ENCODE results near the gene APC. TPM values are rescaled to one million over a fixed set of nuclear protein-coding genes. Genes with fewer than 3 reads are reported as not detected.

The APC gene
- total and polyA plus RNA-seq, 2 of the 13 experiments (the other 11 are each of a cell fraction or from before 2014, with no cell fraction given): 6.1 to 19.0 TPM

DNA sequence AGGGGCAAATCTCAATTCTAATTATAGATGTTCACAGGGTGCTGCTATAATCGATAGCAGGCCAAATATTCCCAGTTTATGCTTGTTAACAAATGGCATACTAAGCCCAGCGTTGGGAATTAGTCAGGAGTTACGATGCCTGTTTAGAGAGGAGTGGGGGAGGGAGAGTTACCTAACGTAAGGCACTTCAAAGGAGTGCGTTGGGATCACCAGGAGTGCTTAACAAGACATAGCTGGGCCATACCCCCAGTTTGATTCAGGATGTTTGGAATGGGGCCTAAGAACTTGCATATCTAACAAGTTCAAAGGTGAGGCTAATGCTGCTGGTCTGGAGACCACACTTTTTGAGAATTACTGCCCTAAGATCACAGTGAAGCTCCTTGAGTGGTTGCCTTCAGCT is 108.9 kb downstream of the APC start:
- Histone ChIP-seq H3K4me1 (ENCODE audit: insufficient read depth, low read length) (peaks cover 16% of the 10 kb centered on the region), H3K36me3 (replicated peaks in 1 of 2; ENCODE audit: control insufficient read depth in 1 of 2, insufficient read depth in 2 of 2, low read length in 2 of 2) (no peaks in the 10 kb centered on the region), H3K4me3 (replicated peaks in 1 of 3; ENCODE audit: insufficient read depth in 1 of 3, low read depth in 2 of 3, low read length in 3 of 3) (no peak overlapping the region), H3K27me3 (ENCODE audit: control insufficient read depth in 1 of 2, insufficient read depth in 2 of 2, low read length in 2 of 2) (no peaks in the 10 kb centered on the region), H4K20me1 (ENCODE audit: insufficient read depth, low read length) (no peaks in the 10 kb centered on the region), H3K9ac (ENCODE audit: insufficient read depth, low read depth, low read length) (no peak overlapping the region), H3K4me2 (ENCODE audit: low read depth, low read length) (no peak overlapping the region), H3K79me2 (ENCODE audit: insufficient read depth, low read length) (no peaks in the 10 kb centered on the region), H2AFZ (ENCODE audit: low read length) (no peak overlapping the region), H3K27ac (ENCODE audit: extremely low read length, insufficient read depth, low read length) (no peak overlapping the region), H3K9me3 (ENCODE audit: low read length) (no peaks in the 10 kb centered on the region)
- FAIRE-seq (no peak), DNase-seq (ENCODE audit: low spot score) (no peak), ATAC-seq (no peak)
- TF ChIP-seq ISL2 (CRISPR knock-in tag; IDR thresholded peaks at IDR 0.05) (no peak), ZNF597 (CRISPR knock-in tag; IDR thresholded peaks at IDR 0.05) (no peak), ZNF264 (CRISPR knock-in tag; IDR thresholded peaks at IDR 0.05) (no peak), SRSF1 (optimal IDR thresholded peaks at IDR 0.05; ENCODE audit: low read depth, low read length) (no peak), ZNF720 (CRISPR knock-in tag; IDR thresholded peaks at IDR 0.05) (no peak), RARG (CRISPR knock-in tag; IDR thresholded peaks at IDR 0.05; ENCODE audit: low read depth) (no peak), CBX2 (IDR thresholded peaks at IDR 0.05; ENCODE audit: low read depth, low read length) (no peak), CBX2 (CRISPR knock-in tag; IDR thresholded peaks at IDR 0.05; ENCODE audit: low read depth) (no peak), BRD4 (CRISPR knock-in tag; IDR thresholded peaks at IDR 0.05) (no peak), HES4 (CRISPR knock-in tag; IDR thresholded peaks at IDR 0.05; ENCODE audit: borderline replicate concordance) (no peak), ZNF850 (CRISPR knock-in tag; conservative IDR thresholded peaks at IDR 0.05) (no peak), NR2F6 (IDR thresholded peaks at IDR 0.05) (no peak), NR2F6 (CRISPR knock-in tag; IDR thresholded peaks at IDR 0.05) (no peak), ZNF496 (CRISPR knock-in tag; IDR thresholded peaks at IDR 0.05; ENCODE audit: insufficient replicate concordance) (no peak)
- TF ChIP-seq, protein P1, sequence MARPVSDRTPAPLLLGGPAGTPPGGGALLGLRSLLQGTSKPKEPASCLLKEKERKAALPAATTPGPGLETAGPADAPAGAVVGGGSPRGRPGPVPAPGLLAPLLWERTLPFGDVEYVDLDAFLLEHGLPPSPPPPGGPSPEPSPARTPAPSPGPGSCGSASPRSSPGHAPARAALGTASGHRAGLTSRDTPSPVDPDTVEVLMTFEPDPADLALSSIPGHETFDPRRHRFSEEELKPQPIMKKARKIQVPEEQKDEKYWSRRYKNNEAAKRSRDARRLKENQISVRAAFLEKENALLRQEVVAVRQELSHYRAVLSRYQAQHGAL (CRISPR knock-in tag; IDR thresholded peaks at IDR 0.05; ENCODE audit: not compliant biosample characterization): no peak
- TF ChIP-seq, protein P2, sequence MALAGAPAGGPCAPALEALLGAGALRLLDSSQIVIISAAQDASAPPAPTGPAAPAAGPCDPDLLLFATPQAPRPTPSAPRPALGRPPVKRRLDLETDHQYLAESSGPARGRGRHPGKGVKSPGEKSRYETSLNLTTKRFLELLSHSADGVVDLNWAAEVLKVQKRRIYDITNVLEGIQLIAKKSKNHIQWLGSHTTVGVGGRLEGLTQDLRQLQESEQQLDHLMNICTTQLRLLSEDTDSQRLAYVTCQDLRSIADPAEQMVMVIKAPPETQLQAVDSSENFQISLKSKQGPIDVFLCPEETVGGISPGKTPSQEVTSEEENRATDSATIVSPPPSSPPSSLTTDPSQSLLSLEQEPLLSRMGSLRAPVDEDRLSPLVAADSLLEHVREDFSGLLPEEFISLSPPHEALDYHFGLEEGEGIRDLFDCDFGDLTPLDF (CRISPR knock-in tag; IDR thresholded peaks at IDR 0.05): no peak
- TF ChIP-seq, protein P3, sequence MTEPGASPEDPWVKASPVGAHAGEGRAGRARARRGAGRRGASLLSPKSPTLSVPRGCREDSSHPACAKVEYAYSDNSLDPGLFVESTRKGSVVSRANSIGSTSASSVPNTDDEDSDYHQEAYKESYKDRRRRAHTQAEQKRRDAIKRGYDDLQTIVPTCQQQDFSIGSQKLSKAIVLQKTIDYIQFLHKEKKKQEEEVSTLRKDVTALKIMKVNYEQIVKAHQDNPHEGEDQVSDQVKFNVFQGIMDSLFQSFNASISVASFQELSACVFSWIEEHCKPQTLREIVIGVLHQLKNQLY (CRISPR knock-in tag; IDR thresholded peaks at IDR 0.05): no peak
- TF ChIP-seq, protein P4, sequence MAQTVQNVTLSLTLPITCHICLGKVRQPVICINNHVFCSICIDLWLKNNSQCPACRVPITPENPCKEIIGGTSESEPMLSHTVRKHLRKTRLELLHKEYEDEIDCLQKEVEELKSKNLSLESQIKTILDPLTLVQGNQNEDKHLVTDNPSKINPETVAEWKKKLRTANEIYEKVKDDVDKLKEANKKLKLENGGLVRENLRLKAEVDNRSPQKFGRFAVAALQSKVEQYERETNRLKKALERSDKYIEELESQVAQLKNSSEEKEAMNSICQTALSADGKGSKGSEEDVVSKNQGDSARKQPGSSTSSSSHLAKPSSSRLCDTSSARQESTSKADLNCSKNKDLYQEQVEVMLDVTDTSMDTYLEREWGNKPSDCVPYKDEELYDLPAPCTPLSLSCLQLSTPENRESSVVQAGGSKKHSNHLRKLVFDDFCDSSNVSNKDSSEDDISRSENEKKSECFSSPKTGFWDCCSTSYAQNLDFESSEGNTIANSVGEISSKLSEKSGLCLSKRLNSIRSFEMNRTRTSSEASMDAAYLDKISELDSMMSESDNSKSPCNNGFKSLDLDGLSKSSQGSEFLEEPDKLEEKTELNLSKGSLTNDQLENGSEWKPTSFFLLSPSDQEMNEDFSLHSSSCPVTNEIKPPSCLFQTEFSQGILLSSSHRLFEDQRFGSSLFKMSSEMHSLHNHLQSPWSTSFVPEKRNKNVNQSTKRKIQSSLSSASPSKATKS (CRISPR knock-in tag; IDR thresholded peaks at IDR 0.05): no peak
- in situ Hi-C loops (cut with HindIII; ENCODE audit: extremely low pct_ligation_motif_present, low pct_unique_long_range_greater_than_20kb): loop anchor here (5.0 kb wide), 2 partner anchors 154 to 294 kb away; no protein-coding TSS in a partner anchor
- CTCF ChIA-PET (ENCODE audit: low intra/inter-chr PET ratio, low total read pairs): no interaction called here
- POLR2A ChIA-PET: no interaction called here
- WGBS (ENCODE audit: low lambda C conversion rate): 58% methylated on average over 5 of the region's 5 CpGs
- intact Hi-C loops (cut with micrococcal nuclease; ENCODE audit: unreplicated experiment): no loop called here
- no TSS peak for BruUV-seq (replicated peaks)
